HG03103 (cell line): ENCODE results near the gene CALU.

ENCODE experiments used
- ATAC-seq: cut with Tn5 transposase; IDR thresholded peaks from one replicate; pipeline ENCODE4 v1.9.1; 2021; ENCODE audit warnings: low read depth; ENCODE audit not compliant: unreplicated experiment

Gene CALU

DNA sequence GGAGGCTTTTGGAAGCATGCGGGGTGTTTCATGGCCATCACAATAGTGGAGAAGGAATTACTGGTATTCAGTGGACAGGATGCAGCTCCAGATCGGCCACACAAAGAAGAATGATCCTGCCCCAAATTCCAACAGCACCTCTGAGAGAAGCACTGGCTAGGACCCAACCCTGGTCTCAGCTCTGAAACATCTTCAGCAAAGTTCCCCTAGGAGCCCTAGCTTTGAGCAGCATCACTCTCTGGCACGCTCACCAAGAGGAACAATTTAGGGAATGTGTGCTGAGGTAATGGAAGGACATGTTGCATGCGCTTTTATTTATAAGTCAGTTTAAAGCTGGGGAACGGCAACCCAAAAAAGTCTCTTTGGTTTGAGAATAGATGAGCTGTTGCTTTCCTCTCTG is 42.0 kb downstream of the CALU start:
- ATAC-seq, result no peak

- ATAC-seq, result no peak
These were observed 42.7 kb downstream of the CALU start for GRCh38 chr7:128781851-128782250.

DNA sequence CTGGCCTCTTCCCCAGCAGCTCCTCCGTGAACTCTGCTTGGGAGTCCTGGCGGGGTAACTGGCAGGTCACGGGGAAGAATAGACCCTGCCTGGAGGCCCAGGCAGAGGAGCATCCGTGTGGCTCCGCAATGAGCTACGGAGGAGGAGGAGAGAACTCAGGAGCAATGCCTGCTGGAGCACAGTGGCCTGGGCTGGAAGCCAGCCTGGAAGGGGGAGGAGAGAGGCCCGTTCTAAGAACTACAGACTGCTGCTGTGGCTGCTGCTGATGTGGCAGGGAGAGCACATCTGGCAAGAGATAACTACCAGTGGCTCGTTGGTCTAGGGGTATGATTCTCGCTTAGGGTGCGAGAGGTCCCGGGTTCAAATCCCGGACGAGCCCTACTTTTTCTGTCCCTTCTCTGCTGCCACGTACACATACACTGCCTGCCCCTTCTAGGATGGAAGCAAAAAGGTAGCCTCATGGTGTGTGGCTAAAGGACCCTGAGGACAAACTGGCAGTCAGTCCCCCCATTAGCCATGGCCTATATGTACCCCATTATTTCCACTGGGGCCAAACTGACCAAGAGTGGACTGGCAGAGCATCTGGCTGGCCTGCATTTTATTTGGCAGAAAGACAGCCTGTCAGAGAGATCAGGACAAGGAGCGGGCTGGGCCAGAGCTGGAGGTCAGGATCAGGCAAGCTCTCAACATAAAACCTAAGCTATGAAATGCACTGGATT is 44.1 kb downstream of the CALU start:
- no peak for ATAC-seq

GRCh38 chr7:128785738-128786137 is 46.6 kb downstream of the CALU start:
- ATAC-seq, result no peak

GRCh38 chr7:128788446-128789412 is 49.6 kb downstream of the CALU start:
- no peak for ATAC-seq

- ATAC-seq, result no peak
These were observed 51.3 kb downstream of the CALU start for GRCh38 chr7:128790315-128791041.

DNA sequence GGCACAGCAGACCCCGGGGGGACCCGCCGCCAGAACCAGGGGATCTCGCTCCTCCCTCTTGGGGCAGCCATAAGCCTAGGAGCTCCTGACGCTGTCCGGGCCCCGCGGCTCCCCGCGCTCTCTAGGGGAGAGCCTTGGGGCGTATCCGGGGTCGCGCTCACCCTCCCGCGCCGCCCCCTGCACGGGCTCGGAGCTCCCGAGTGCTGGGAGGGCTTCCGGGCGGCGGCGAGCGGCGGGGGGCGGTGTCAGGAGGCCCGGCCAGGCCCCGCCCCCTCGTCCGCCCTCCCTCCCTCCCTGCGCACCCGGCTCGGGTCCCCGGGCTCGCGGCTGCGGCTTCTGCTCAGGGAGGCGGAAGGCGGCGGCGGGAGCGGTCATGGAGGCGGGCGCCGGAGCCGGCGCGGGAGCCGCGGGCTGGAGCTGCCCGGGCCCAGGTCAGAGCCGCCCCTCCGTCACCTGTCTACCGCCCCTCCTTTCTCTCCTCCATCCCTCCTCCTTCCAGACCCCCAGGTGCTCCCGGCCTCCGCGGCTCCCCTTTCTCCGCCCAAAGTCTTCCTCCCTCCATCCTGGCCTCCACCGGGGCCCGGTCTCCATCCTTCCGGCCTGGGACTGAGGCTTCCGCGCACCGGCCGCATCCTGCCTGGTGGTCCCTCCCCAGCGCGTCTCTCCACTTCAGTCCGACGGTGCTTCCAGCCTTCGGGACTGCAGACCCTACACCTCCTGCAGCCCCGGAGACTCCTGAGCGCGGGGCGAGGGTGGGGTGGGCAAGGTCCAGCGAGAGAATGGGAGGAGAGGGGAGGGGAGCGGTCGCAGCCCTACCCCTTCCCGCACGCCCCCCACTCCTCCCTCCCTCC is 52.2 kb downstream of the CALU start, which contains the start of gene CCDC136:
Gene CCDC136 (plus strand): TSS at position 848 of the 851 bp plus-strand sequence. CDS start 444 bp downstream, outside the sequence.
- ATAC-seq, result peak; percentile 78

GRCh38 chr7:128791972-128792327 is 52.8 kb downstream of the CALU start:
- ATAC-seq, result no peak

DNA sequence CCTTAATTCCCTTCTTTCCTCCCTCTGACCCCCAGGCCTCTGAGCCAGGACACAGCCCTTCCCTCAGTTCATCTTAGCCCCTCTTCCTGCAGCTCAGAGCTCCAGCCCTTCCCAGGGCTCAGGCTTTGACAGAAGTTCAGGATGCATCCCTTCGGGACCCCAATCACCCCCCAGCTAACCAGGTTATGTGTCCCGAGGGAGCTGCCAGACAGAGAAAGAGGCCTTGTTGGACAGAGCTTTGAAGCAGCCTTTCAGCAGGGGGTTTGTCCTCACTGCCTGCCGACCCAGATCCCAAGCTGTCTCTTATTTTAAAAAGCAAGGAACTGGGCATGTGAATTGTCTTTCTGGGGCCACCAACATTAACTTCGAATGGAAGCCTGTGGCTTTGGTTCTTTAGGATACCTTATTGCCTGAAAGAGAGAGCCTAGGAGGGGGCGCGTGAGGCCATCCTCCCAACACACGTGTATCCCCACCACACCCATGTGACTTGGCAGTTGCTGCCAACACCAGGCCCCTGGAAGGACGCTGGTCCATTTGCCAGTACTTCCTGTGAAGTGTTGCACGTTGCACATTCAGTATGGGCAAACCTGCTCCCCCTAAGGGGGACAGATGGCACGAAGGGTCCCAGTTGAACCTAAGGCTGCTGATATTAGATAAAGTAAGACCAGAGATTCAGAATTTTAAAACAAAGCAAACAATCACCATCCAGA is 53.5 kb downstream of the CALU start:
- no peak for ATAC-seq

DNA sequence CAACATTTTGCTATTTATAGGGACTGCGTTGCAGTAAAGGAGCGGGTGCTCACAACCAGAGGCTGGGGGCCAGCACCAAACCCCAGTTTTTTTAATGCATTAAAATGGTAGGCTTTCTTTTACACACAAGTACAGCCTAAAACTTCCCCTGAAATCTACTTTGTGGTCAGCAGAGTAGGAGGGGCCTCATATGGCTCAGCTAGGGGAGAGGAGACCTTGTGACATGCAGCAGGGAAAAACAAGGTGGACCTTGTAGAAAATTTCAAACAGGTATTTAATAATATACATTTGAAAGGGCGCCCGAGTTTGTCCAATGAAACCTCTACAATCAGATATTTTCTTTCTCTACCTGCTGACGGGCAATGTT is 54.0 kb downstream of the CALU start:
- ATAC-seq, result no peak

GRCh38 chr7:128794020-128794419 is 54.9 kb downstream of the CALU start:
- ATAC-seq, result no peak

- no peak for ATAC-seq
These were observed 55.3 kb downstream of the CALU start for GRCh38 chr7:128794436-128794835.

GRCh38 chr7:128795129-128795528 is 56.0 kb downstream of the CALU start:
- ATAC-seq, result no peak

- no peak for ATAC-seq
These were observed 57.2 kb downstream of the CALU start for GRCh38 chr7:128796327-128796726.

- ATAC-seq, result no peak
These were observed 60.3 kb downstream of the CALU start for GRCh38 chr7:128799451-128799850.

GRCh38 chr7:128800567-128800966 is 61.4 kb downstream of the CALU start:
- ATAC-seq, result no peak

- no peak for ATAC-seq
These were observed 61.8 kb downstream of the CALU start for GRCh38 chr7:128801003-128801402.

DNA sequence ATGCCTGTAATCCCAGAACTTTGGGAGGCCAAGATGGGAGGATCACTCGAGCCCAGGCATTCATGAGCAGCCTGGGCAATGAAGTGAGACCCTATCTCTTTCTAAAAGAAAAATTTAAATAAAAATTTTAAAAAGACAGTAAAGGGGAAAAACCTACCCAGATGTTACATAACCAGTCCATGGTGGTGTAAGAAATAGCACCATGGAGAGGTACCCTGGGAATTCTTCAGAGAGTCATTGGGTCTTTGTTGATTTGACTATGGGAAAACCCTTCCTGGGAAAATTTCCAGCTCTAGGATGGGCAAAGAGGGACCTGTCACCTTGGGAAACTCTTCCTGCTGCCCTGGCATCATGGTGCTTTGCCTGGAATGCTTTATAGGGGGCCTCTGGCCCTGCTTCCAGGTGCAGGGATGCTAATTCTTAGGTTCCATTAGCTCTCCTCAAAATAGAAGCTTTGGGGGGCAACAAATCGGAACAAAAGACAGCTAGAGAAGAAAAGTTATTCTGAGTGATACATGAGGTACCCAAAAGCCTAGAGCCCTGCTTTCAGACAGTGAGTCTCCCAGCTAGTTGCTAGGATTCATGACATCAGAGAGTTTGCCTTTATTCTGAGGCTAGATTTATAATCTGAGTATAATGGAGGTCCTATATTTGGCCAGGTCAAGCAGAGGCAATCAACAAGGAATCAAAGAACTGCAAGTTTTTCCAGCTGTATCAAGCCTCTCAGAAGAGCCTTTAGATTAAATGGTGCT is 62.7 kb downstream of the CALU start:
- ATAC-seq, result no peak

GRCh38 chr7:128804484-128804883 is 65.3 kb downstream of the CALU start:
- ATAC-seq, result no peak
